B cell (primary cell): ENCODE data around the gene OR13G1.

Experiments
- EZH2 ChIP-seq: IDR thresholded peaks from 2 replicates; pipeline ENCODE4 v1.6.1; 2012; ENCODE audit warnings: borderline replicate concordance, low read depth, mild to moderate bottlenecking, moderate library complexity, low read length; ENCODE audit not compliant: insufficient read depth, poor library complexity, severe bottlenecking
- TF ChIP-seq, protein P1 (sequence below): fragments of 200-600 bp; IDR thresholded peaks from one replicate; pipeline ENCODE4 v1.8.0; 2022; ENCODE audit warnings: antibody characterized with exemption, mild to moderate bottlenecking

DNA sequence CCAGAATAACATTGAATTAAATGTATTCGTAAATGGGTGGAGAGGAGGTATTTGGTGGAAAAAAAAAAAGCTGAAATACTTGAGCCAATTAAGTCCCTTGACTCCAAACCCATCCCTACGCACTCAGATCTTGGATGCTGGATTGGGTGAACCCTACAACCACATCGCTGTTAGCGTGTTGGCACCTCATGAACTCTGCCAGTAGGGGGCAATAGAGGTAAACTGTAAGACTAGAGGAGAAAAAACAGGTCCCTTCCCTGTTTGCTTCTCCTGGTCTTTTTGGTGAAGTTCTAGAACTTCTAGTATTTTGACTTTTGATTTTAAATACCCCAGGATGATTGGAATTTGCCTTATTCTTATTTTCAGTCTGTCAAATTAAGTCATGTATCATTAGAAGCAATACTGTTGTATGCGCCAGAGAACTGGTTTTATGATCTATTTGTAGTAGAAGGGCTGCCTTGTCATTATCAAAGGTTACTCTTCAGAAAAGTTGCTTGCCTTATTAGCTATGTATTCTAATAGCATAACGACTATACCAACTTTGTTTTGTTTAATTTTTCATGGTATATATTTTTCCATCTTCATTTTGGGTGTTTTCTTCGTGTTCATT is 1.9 kb upstream of the OR13G1 start:
- TF ChIP-seq, protein P1, sequence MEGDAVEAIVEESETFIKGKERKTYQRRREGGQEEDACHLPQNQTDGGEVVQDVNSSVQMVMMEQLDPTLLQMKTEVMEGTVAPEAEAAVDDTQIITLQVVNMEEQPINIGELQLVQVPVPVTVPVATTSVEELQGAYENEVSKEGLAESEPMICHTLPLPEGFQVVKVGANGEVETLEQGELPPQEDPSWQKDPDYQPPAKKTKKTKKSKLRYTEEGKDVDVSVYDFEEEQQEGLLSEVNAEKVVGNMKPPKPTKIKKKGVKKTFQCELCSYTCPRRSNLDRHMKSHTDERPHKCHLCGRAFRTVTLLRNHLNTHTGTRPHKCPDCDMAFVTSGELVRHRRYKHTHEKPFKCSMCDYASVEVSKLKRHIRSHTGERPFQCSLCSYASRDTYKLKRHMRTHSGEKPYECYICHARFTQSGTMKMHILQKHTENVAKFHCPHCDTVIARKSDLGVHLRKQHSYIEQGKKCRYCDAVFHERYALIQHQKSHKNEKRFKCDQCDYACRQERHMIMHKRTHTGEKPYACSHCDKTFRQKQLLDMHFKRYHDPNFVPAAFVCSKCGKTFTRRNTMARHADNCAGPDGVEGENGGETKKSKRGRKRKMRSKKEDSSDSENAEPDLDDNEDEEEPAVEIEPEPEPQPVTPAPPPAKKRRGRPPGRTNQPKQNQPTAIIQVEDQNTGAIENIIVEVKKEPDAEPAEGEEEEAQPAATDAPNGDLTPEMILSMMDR, result peak; percentile 89
- TF ChIP-seq EZH2, result no peak
